ENCODE data around the gene SON. TPM values are rescaled to one million over a fixed set of nuclear protein-coding genes. Genes with fewer than 3 reads are reported as not detected.
A peak's percentile ranks its signal among the peaks of the same experiment; 100 is the strongest.

SON gene
- polyA plus RNA-seq, 1 donor from 2014 or later: 123 TPM

GRCh38 chr21:33539616-33540015 is 3.2 kb upstream of the SON start:
- Histone ChIP-seq H3K9me2 (ENCODE audit: insufficient read depth, low read length) (no peaks in the 10 kb centered on the region), H3K9ac (ENCODE audit: low read length) (no peak overlapping the region), H3K79me2 (replicated peaks; ENCODE audit: insufficient read depth, low read length) (peaks cover 43% of the 10 kb centered on the region), H3K4me2 (ENCODE audit: low read length) (no peak overlapping the region), H3K27ac (ENCODE audit: low read length) (no peak overlapping the region), H3K36me3 (ENCODE audit: insufficient read depth, low read length) (peaks cover 4% of the 10 kb centered on the region), H3F3A (ENCODE audit: insufficient read depth, low read length, poor library complexity, severe bottlenecking) (no peaks in the 10 kb centered on the region), H3K4me3 (ENCODE audit: low read length) (no peak overlapping the region), H3K27me3 (ENCODE audit: insufficient read depth, low read depth, low read length) (no peaks in the 10 kb centered on the region), H3K9me3 (ENCODE audit: low read length) (no peaks in the 10 kb centered on the region), H2AFZ (ENCODE audit: low read depth, low read length) (no peak overlapping the region), H4K20me1 (ENCODE audit: insufficient read depth) (no peaks in the 10 kb centered on the region)
- TF ChIP-seq CTCF (IDR thresholded peaks at IDR 0.05; ENCODE audit: poor library complexity, severe bottlenecking) (no peak), SMC3 (conservative IDR thresholded peaks at IDR 0.05; ENCODE audit: poor library complexity) (no peak), TAF1 (IDR thresholded peaks at IDR 0.05; ENCODE audit: low read depth) (no peak), MXI1 (conservative IDR thresholded peaks at IDR 0.05; ENCODE audit: poor library complexity, severe bottlenecking) (no peak), POLR2AphosphoS5 (IDR thresholded peaks at IDR 0.05) (no peak), REST (IDR thresholded peaks at IDR 0.05; ENCODE audit: borderline replicate concordance) (no peak), RAD21 (conservative IDR thresholded peaks at IDR 0.05) (no peak), EZH2 (IDR thresholded peaks at IDR 0.05; ENCODE audit: borderline replicate concordance, insufficient read depth, low read length, poor library complexity, severe bottlenecking) (no peak)

GRCh38 chr21:33540711-33541104 is 2.1 kb upstream of the SON start:
- TF ChIP-seq SMC3 (conservative IDR thresholded peaks at IDR 0.05; ENCODE audit: poor library complexity) (no peak), CTCF (IDR thresholded peaks at IDR 0.05; ENCODE audit: poor library complexity, severe bottlenecking) (no peak), RAD21 (conservative IDR thresholded peaks at IDR 0.05) (no peak), MXI1 (conservative IDR thresholded peaks at IDR 0.05; ENCODE audit: poor library complexity, severe bottlenecking) (no peak), REST (IDR thresholded peaks at IDR 0.05; ENCODE audit: borderline replicate concordance) (no peak), EP300 (conservative IDR thresholded peaks at IDR 0.05; ENCODE audit: poor library complexity, severe bottlenecking) (no peak), EZH2 (IDR thresholded peaks at IDR 0.05; ENCODE audit: borderline replicate concordance, insufficient read depth, low read length, poor library complexity, severe bottlenecking) (no peak), POLR2AphosphoS5 (IDR thresholded peaks at IDR 0.05) (no peak), TAF1 (IDR thresholded peaks at IDR 0.05; ENCODE audit: low read depth) (no peak)
- Histone ChIP-seq H3K9me3 (ENCODE audit: low read length) (no peaks in the 10 kb centered on the region), H4K20me1 (ENCODE audit: insufficient read depth) (peaks cover 3% of the 10 kb centered on the region), H3K4me3 (ENCODE audit: low read length) (peak overlapping the region; percentile 72), H3K27ac (ENCODE audit: low read length) (no peak overlapping the region), H3K9ac (ENCODE audit: low read length) (no peak overlapping the region), H2AFZ (ENCODE audit: low read depth, low read length) (no peak overlapping the region), H3K79me2 (replicated peaks; ENCODE audit: insufficient read depth, low read length) (peaks cover 54% of the 10 kb centered on the region), H3K4me2 (ENCODE audit: low read length) (peak overlapping the region; percentile 22), H3K9me2 (ENCODE audit: insufficient read depth, low read length) (no peaks in the 10 kb centered on the region), H3F3A (ENCODE audit: insufficient read depth, low read length, poor library complexity, severe bottlenecking) (no peaks in the 10 kb centered on the region), H3K27me3 (ENCODE audit: insufficient read depth, low read depth, low read length) (no peaks in the 10 kb centered on the region), H3K36me3 (ENCODE audit: insufficient read depth, low read length) (no peaks in the 10 kb centered on the region)

All from neural cell (in vitro differentiated cells).